MM.1S (cell line): ENCODE results near the gene KCNK2.

Experiments used
- DNase-seq: peaks from one replicate; pipeline ENCODE4 v3.0.0-alpha.2; 2015
- H2AFZ ChIP-seq: fragments of 300-600 bp; sonication (generic); 2 replicates; pipeline ENCODE4 v1.6.0; 2016; ENCODE audit warnings: antibody characterized with exemption, low read length
- H3F3A ChIP-seq: fragments of 300-600 bp; sonication (generic); 2 replicates; pipeline ENCODE4 v1.6.1; 2016; ENCODE audit warnings: mild to moderate bottlenecking, antibody characterized with exemption, low read length, moderate library complexity, mixed read lengths; ENCODE audit not compliant: insufficient read depth
- H3K27ac ChIP-seq: fragments of 300-600 bp; sonication (generic); 2 replicates; pipeline ENCODE4 v1.5.1; 2016; ENCODE audit warnings: mild to moderate bottlenecking, low read length
- H3K27me3 ChIP-seq: fragments of 300-600 bp; sonication (generic); replicated peaks from 2 replicates; pipeline ENCODE4 v1.6.0; 2016; ENCODE audit warnings: low read length; ENCODE audit not compliant: insufficient read depth
- H3K36me3 ChIP-seq: fragments of 300-600 bp; sonication (generic); replicated peaks from 2 replicates; pipeline ENCODE4 v1.6.1; 2016; ENCODE audit warnings: mild to moderate bottlenecking, low read length, mixed read lengths; ENCODE audit not compliant: insufficient read depth
- H3K4me1 ChIP-seq: fragments of 300-600 bp; sonication (generic); 2 replicates; pipeline ENCODE4 v1.6.1; 2016; ENCODE audit warnings: low read length, mixed read lengths
- H3K4me2 ChIP-seq: fragments of 300-600 bp; sonication (generic); 2 replicates; pipeline ENCODE4 v1.6.0; 2016; ENCODE audit warnings: low read depth, low read length
- H3K4me3 ChIP-seq: fragments of 300-600 bp; sonication (generic); 2 replicates; pipeline ENCODE4 v1.5.1; 2016; ENCODE audit warnings: low read length, mixed read lengths
- H3K79me2 ChIP-seq: fragments of 300-600 bp; sonication (generic); 2 replicates; pipeline ENCODE4 v1.6.1; 2016; ENCODE audit warnings: mixed run types, low read length, mixed read lengths
- H3K9ac ChIP-seq: fragments of 300-600 bp; sonication (generic); 2 replicates; pipeline ENCODE4 v1.6.1; 2016; ENCODE audit warnings: low read length, mixed read lengths
- H3K9me2 ChIP-seq: fragments of 300-600 bp; sonication (generic); replicated peaks from 2 replicates; pipeline ENCODE4 v1.6.1; 2016; ENCODE audit warnings: mild to moderate bottlenecking, low read length, mixed read lengths; ENCODE audit not compliant: insufficient read depth
- H3K9me3 ChIP-seq: fragments of 300-600 bp; sonication (generic); replicated peaks from 2 replicates; pipeline ENCODE4 v1.6.1; 2016; ENCODE audit warnings: mild to moderate bottlenecking, low read length, mixed read lengths; ENCODE audit not compliant: insufficient read depth
- H4K20me1 ChIP-seq: fragments of 300-600 bp; sonication (generic); 2 replicates; pipeline ENCODE4 v1.6.1; 2016; ENCODE audit warnings: mild to moderate bottlenecking, low read length, moderate library complexity, mixed read lengths; ENCODE audit not compliant: insufficient read depth
- CTCF ChIP-seq: fragments of 300-600 bp; sonication (generic); IDR thresholded peaks from 2 replicates; pipeline ENCODE4 v1.5.1; 2016; ENCODE audit warnings: antibody characterized with exemption, low read length, mixed read lengths
- EZH2 ChIP-seq: fragments of 300-600 bp; sonication (generic); optimal IDR thresholded peaks from 2 replicates; pipeline ENCODE3; 2017; ENCODE audit warnings: low read depth, mild to moderate bottlenecking, antibody characterized with exemption, low read length, mixed read lengths
- EZH2phosphoT487 ChIP-seq: fragments of 300-600 bp; sonication (generic); IDR thresholded peaks from 2 replicates; pipeline ENCODE4 v1.6.1; 2018; ENCODE audit warnings: antibody characterized with exemption, low read length

The KCNK2 gene

GRCh38 chr1:215052256-215053015, 30.1 kb upstream of the KCNK2 start:
- no peaks in the 10 kb centered on the region for H3F3A ChIP-seq

GRCh38 chr1:215054266-215054665, 28.3 kb upstream of the KCNK2 start:
- no peak for TF ChIP-seq EZH2
- no peak for TF ChIP-seq CTCF
- no peak for TF ChIP-seq EZH2phosphoT487
- no peak for DNase-seq
- no peaks in the 10 kb centered on the region for H3K4me1 ChIP-seq
- no peaks in the 10 kb centered on the region for H3K79me2 ChIP-seq
- H4K20me1 ChIP-seq = no peaks in the 10 kb centered on the region
- no peak overlapping the region for H3K4me3 ChIP-seq
- no peak overlapping the region for H3K9ac ChIP-seq
- no peak overlapping the region for H3K4me2 ChIP-seq
- no peaks in the 10 kb centered on the region for H3K9me3 ChIP-seq
- no peak overlapping the region for H3K27ac ChIP-seq
- H3K36me3 ChIP-seq = no peaks in the 10 kb centered on the region
- no peaks in the 10 kb centered on the region for H3K27me3 ChIP-seq
- no peak overlapping the region for H2AFZ ChIP-seq
- no peaks in the 10 kb centered on the region for H3F3A ChIP-seq
- H3K9me2 ChIP-seq = no peaks in the 10 kb centered on the region

More at GRCh38 chr1:215052256-215053015, 30.1 kb upstream of the KCNK2 start:
- Histone ChIP-seq H3K4me1 (no peaks in the 10 kb centered on the region), H3K27ac (no peak overlapping the region), H3K9ac (no peak overlapping the region), H3K9me2 (no peaks in the 10 kb centered on the region), H3K27me3 (no peaks in the 10 kb centered on the region), H2AFZ (no peak overlapping the region), H3K79me2 (no peaks in the 10 kb centered on the region), H4K20me1 (no peaks in the 10 kb centered on the region), H3K36me3 (no peaks in the 10 kb centered on the region), H3K4me3 (no peak overlapping the region), H3K4me2 (no peak overlapping the region), H3K9me3 (no peaks in the 10 kb centered on the region)
- DNase-seq = no peak
- TF ChIP-seq CTCF = no peak
- TF ChIP-seq EZH2 = no peak
- TF ChIP-seq EZH2phosphoT487 = no peak

DNA sequence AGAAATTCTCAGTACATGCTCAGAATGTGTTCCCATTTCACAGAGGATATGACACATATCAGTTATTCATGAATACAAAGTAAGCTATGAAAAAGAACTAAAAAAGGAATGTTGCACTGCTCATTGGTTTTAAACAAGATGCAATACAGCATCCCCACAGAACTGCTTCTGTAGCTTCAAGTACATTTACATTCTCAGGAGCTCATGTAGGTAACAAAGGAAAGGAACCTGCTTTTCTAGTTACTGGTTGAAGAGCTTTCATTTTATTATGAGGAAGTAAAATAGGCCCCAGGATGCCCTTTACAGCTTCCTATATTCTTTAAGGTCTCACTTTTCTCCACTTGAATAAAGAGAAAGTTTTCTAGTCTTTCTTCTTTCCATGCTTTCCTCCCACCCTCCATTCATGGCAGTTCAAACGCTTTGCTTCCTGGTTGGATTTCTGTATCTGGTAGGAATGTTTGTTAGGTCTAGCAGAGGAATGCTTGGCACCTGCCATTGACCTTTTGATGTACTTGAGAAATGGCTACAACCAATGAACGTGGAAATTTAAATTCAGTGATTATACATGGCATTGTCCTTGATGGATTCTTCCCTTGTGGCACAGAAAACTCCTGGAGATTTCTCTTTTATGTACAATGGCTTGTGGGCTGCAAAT, 27.1 kb upstream of the KCNK2 start:
- H3K4me1 ChIP-seq = no peaks in the 10 kb centered on the region
- no peaks in the 10 kb centered on the region for H3K36me3 ChIP-seq
- H3K9me3 ChIP-seq = no peaks in the 10 kb centered on the region
- H4K20me1 ChIP-seq = no peaks in the 10 kb centered on the region
- TF ChIP-seq EZH2phosphoT487 (no peak), EZH2 (no peak), CTCF (no peak)
- no peaks in the 10 kb centered on the region for H3K79me2 ChIP-seq
- no peak overlapping the region for H3K9ac ChIP-seq
- H3K27ac ChIP-seq = no peak overlapping the region
- H3K4me3 ChIP-seq = no peak overlapping the region
- no peak overlapping the region for H2AFZ ChIP-seq
- H3K27me3 ChIP-seq = no peaks in the 10 kb centered on the region
- DNase-seq = no peak
- H3K9me2 ChIP-seq = no peaks in the 10 kb centered on the region
- no peaks in the 10 kb centered on the region for H3F3A ChIP-seq
- H3K4me2 ChIP-seq = no peak overlapping the region
